Gastroesophageal sphincter (tissue), 3 donors: ENCODE measurements around the gene TMCC1.

Experiments used
- CTCF ChIP-seq, 4 experiments: fragments of 200-600 bp in 2 of 4; fragments of 450-650 bp in 2 of 4; sonication (generic) in 1 of 4; IDR thresholded peaks; one replicate each; pipeline ENCODE4 v1.5.1; 2017 to 2019; ENCODE audit warnings: antibody characterized with exemption in 4 of 4, mild to moderate bottlenecking in 2 of 4, moderate library complexity in 2 of 4
- EP300 ChIP-seq: sonication (generic); formaldehyde crosslinking; IDR thresholded peaks from one replicate; pipeline ENCODE4 v1.6.1; 2017; ENCODE audit warnings: antibody characterized with exemption, mild to moderate bottlenecking

GRCh38 chr3:129937717-129938116 lies 44.2 kb upstream of the TMCC1 start:
- TF ChIP-seq CTCF (IDR thresholded peaks at IDR 0.05) (no peak), EP300 (no peak)
